GM12878 (cell line): ENCODE results near the gene C16orf92. TPM values are rescaled to one million over a fixed set of nuclear protein-coding genes. Genes with fewer than 3 reads are reported as not detected.

Experiments
- ATAC-seq: fragments of 200-7000 bp; cut with Tn5 transposase; 3 replicates; pipeline ENCODE4 v1.9.1; 2020; ENCODE audit warnings: mild to moderate bottlenecking, moderate library complexity
- BruUV-seq: library from RNA; stranded (reverse); fragments of 400-500 nt; replicated peaks from 2 replicates; lab custom pipeline; 2021; lab: Mats Ljungman, UMichigan
- CTCF ChIA-PET: fragments of 300-600 bp; sonication (Branson Sonifier 250); formaldehyde crosslinking; extraction: SDS; loops from one replicate; lab custom pipeline; 2021; ENCODE audit warnings: inconsistent platforms; lab: Yijun Ruan, JAX
- POLR2A ChIA-PET: fragments of 350-600 bp; formaldehyde crosslinking; extraction: SDS; loops from one replicate; lab custom pipeline; 2021; ENCODE audit warnings: inconsistent platforms; lab: Charles Lee
- RAD21 ChIA-PET: fragments of 300-600 bp; sonication (Branson Sonifier 250); formaldehyde crosslinking; loops from one replicate; lab custom pipeline; 2023; ENCODE audit warnings: antibody characterized with exemption; ENCODE audit not compliant: unreplicated experiment; lab: Charles Lee
- SMC1A ChIA-PET: fragments of 300-600 bp; sonication (Branson Sonifier 250); formaldehyde crosslinking; loops from one replicate; lab custom pipeline; 2023; ENCODE audit not compliant: unreplicated experiment, uncharacterized antibody; lab: Charles Lee
- DNase-seq: peaks from one replicate; pipeline ENCODE4 v3.0.0-alpha.2; 2011; ENCODE audit warnings: low read depth, low spot score
- FAIRE-seq: peaks from 3 replicates; lab custom pipeline; 2011; peaks lifted over from hg19 to GRCh38; lab: Jason Lieb, UNC
- H2AFZ ChIP-seq: 2 replicates; pipeline ENCODE4 v1.6.0; 2011; ENCODE audit warnings: low read depth, low read length, control low read depth; ENCODE audit not compliant: control insufficient read depth
- H3K27ac ChIP-seq: 2 replicates; pipeline ENCODE4 v1.5.1; 2011; ENCODE audit warnings: control low read depth; ENCODE audit not compliant: control insufficient read depth, insufficient read depth
- H3K27me3 ChIP-seq, 2 experiments: replicated peaks in 1 of 2; 2 replicates each; pipeline versions ENCODE4 v1.6.0 to v1.6.1; 2011; ENCODE audit warnings: low read length in 1 of 2; ENCODE audit not compliant: control insufficient read depth in 2 of 2, insufficient read depth in 2 of 2
- H3K36me3 ChIP-seq, 2 experiments: 2 replicates each; pipeline ENCODE4 v1.5.1; 2011; ENCODE audit warnings: low read length in 1 of 2; ENCODE audit not compliant: control insufficient read depth in 2 of 2, insufficient read depth in 2 of 2
- H3K4me1 ChIP-seq: 2 replicates; pipeline ENCODE4 v1.6.1; 2011; ENCODE audit warnings: mild to moderate bottlenecking, low read length, moderate library complexity, mixed read lengths; ENCODE audit not compliant: control insufficient read depth, insufficient read depth
- H3K4me2 ChIP-seq: 2 replicates; pipeline ENCODE4 v1.6.0; 2011; ENCODE audit warnings: control low read depth; ENCODE audit not compliant: control insufficient read depth, insufficient read depth
- H3K4me3 ChIP-seq: fragments of 200-600 bp; sonication (generic); 2 replicates; pipeline ENCODE4 v1.5.1; 2016
- H3K79me2 ChIP-seq: 2 replicates; pipeline ENCODE4 v1.6.0; 2011; ENCODE audit warnings: low read length; ENCODE audit not compliant: control insufficient read depth, insufficient read depth
- H3K9ac ChIP-seq: 2 replicates; pipeline ENCODE4 v1.8.0; 2011; ENCODE audit warnings: low read length, control low read depth, mixed read lengths; ENCODE audit not compliant: control insufficient read depth, insufficient read depth
- H3K9me3 ChIP-seq: replicated peaks from 3 replicates; pipeline ENCODE4 v1.5.1; 2011; ENCODE audit warnings: mild to moderate bottlenecking, low read length; ENCODE audit not compliant: control insufficient read depth, insufficient read depth
- H4K20me1 ChIP-seq: 2 replicates; pipeline ENCODE4 v1.6.0; 2011; ENCODE audit not compliant: control insufficient read depth, insufficient read depth
- MYC ChIP-seq: IDR thresholded peaks from 2 replicates; pipeline ENCODE4 v1.6.1; 2011; ENCODE audit warnings: mild to moderate bottlenecking, low read length, moderate library complexity, inconsistent platforms; ENCODE audit not compliant: insufficient read depth, insufficient replicate concordance, insufficient read length, severe bottlenecking
- NR2C1 ChIP-seq: fragments of 450-650 bp; IDR thresholded peaks from 2 replicates; pipeline ENCODE4 v1.6.1; 2017; ENCODE audit warnings: antibody characterized with exemption, mild to moderate bottlenecking, moderate library complexity
- PML ChIP-seq: IDR thresholded peaks from 2 replicates; pipeline ENCODE4 v1.6.1; 2012; ENCODE audit warnings: low read length, inconsistent platforms
- RAD51 ChIP-seq: fragments of 450-650 bp; IDR thresholded peaks from 2 replicates; pipeline ENCODE4 v1.6.1; 2016; ENCODE audit warnings: moderate library complexity, mild to moderate bottlenecking, inconsistent platforms
- ZBED1 ChIP-seq: IDR thresholded peaks from 2 replicates; pipeline ENCODE4 v1.6.1; 2016; ENCODE audit warnings: borderline replicate concordance
- WGBS: methylation state at CpG from one replicate; pipeline ENCODE4 v1.1.6; 2016; ENCODE audit warnings: low lambda C conversion rate; ENCODE audit not compliant: insufficient replicate concordance, insufficient coverage; ENCODE audit errors: missing lambda C conversion rate; 5-methylcytosine and 5-hydroxymethylcytosine counted together
- in situ Hi-C: fragments of 300-500 bp; cut with MboI; formaldehyde crosslinking; loops from 9 replicates; pipeline ENCODE4 v1.14.3; 2018; ENCODE audit warnings: mixed read lengths
- intact Hi-C: fragments of 100-400 bp; cut with micrococcal nuclease; formaldehyde crosslinking; loops from one replicate; pipeline ENCODE4 v1.14.2; 2022; ENCODE audit not compliant: unreplicated experiment
- polyA plus RNA-seq, 11 experiments: library from polyadenylated mRNA; depleted of rRNA in 4 of 11; unstranded in 6 of 11; stranded (reverse) in 5 of 11; fragments of >200 nt; fragmentation: Nextera tagmentation in 4 of 11; fragmentation: Illumina TruSeq in 1 of 11; extraction: Ambion mirVana in 4 of 11; extraction: Trizol in 1 of 11; gene quantifications; 1 replicate in 1 of 11; 2 replicates in 10 of 11; pipeline versions ENCODE4 v1.2.1 to v1.2.3, GENCODE V29; 2011 to 2016; ENCODE audit warnings: inconsistent platforms in 2 of 11, missing spikeins in 2 of 11, low read depth in 1 of 11
- total RNA-seq, 4 experiments: library from RNA; depleted of rRNA in 3 of 4; stranded (reverse); fragments of >200 nt in 3 of 4; fragmentation: Illumina TruSeq in 1 of 4; extraction: Trizol in 1 of 4; gene quantifications; 2 replicates each; pipeline versions ENCODE4 v1.2.1 to v1.2.3, GENCODE V29; 2013 to 2021
- TF ChIP-seq, protein P1 (sequence below): IDR thresholded peaks from 2 replicates; pipeline ENCODE4 v1.6.1; 2012; ENCODE audit warnings: low read depth, low read length, improper control_type of control experiment
- TF ChIP-seq, protein P2 (sequence below): IDR thresholded peaks from 2 replicates; pipeline ENCODE4 v1.6.1; 2012; ENCODE audit warnings: improper control_type of control experiment, low read depth, low read length; ENCODE audit not compliant: insufficient replicate concordance
- TF ChIP-seq, protein P3 (sequence below): fragments of 450-650 bp; IDR thresholded peaks from 2 replicates; pipeline ENCODE4 v1.6.1; 2017; ENCODE audit warnings: antibody characterized with exemption, mild to moderate bottlenecking, moderate library complexity

C16orf92 gene
- total and polyA plus RNA-seq, 10 of the 15 experiments (the other 5 are each of a cell fraction or from before 2014, with no cell fraction given): not detected

DNA sequence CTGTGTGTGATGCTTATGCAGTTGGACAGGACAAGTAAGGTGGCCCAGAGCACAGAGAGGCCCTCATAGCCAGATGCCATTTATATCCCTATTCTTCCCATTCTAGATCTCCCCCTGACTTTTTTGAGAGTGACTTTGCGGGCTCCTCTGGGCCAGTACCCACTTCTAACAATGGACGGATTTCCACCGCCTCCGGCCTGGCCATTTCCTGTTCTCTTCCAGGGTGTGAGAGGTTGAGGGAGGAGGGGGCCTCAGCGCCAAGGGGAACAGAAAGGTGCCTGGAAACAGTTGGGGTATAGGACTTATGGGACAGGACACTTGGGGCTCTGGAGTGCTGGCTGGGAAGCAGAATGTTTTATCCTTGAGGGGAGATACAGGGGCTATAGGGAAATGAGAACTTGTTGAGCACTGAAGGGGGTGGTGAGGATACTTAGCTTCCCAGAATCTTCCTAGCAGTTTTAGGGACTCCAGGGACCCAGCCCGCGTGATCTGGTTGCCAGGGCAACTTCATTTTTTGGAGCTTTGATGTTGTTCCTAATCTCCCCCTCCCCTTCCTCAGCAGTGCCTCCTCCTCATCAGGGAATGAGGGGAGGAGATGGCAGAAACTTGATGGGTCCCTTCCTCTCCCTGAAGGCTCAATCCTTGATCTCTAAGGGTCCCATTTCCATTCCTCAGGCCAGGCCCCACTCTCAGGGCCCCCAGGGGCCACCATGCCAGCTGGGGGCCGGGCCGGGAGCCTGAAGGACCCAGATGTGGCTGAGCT, 45.8 kb upstream of the C16orf92 start:
- DNase-seq: no peak
- Histone ChIP-seq H3K4me1 (peaks cover 9% of the 10 kb centered on the region), H3K79me2 (peaks cover 37% of the 10 kb centered on the region), H3K27me3 (no peaks in the 10 kb centered on the region), H4K20me1 (no peaks in the 10 kb centered on the region), H3K4me2 (peak overlapping the region; percentile 91), H3K27ac (no peak overlapping the region), H2AFZ (no peak overlapping the region), H3K4me3 (0 out of 2 replicates have a peak overlapping the region, but pooled peaks have one; percentile 99), H3K36me3 (peaks cover 15 to 18% of the 10 kb centered on the region in 2 experiments), H3K9ac (no peak overlapping the region), H3K9me3 (no peaks in the 10 kb centered on the region; the same call in 2 of the 3 replicates)
- ChIA-PET SMC1A (interaction anchor here (0.8 to 3.2 kb wide), 2 partner anchors 15 to 42 kb away, joined by 3 to 11 read pairs; partner anchors contain the start of gene TMEM219), RAD21 (interaction anchor here (1.2 kb wide), 1 partner anchor 288 kb away, joined by 3 read pairs; no protein-coding TSS in a partner anchor), POLR2A (interaction anchor here (0.6 to 6.0 kb wide), 3 partner anchors 12 to 19 kb away, joined by 3 to 53 read pairs (median 16); partner anchors contain the start of genes HIRIP3, INO80E and TMEM219), CTCF (interaction anchor here (1.1 to 2.5 kb wide), 5 partner anchors 12 to 286 kb away, joined by 3 to 10 read pairs (median 4); partner anchors contain the start of gene INO80E)
- in situ Hi-C loops: no loop called here
- no peak for ATAC-seq
- WGBS: 96% methylated on average over 9 of the region's 9 CpGs
- intact Hi-C loops: no loop called here
- no peak for FAIRE-seq
- TF ChIP-seq PML (no peak), RAD51 (no peak), MYC (no peak), ZBED1 (no peak), NR2C1 (no peak)
- TF ChIP-seq, protein P1, sequence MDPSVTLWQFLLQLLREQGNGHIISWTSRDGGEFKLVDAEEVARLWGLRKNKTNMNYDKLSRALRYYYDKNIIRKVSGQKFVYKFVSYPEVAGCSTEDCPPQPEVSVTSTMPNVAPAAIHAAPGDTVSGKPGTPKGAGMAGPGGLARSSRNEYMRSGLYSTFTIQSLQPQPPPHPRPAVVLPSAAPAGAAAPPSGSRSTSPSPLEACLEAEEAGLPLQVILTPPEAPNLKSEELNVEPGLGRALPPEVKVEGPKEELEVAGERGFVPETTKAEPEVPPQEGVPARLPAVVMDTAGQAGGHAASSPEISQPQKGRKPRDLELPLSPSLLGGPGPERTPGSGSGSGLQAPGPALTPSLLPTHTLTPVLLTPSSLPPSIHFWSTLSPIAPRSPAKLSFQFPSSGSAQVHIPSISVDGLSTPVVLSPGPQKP: no peak
- TF ChIP-seq, protein P2, sequence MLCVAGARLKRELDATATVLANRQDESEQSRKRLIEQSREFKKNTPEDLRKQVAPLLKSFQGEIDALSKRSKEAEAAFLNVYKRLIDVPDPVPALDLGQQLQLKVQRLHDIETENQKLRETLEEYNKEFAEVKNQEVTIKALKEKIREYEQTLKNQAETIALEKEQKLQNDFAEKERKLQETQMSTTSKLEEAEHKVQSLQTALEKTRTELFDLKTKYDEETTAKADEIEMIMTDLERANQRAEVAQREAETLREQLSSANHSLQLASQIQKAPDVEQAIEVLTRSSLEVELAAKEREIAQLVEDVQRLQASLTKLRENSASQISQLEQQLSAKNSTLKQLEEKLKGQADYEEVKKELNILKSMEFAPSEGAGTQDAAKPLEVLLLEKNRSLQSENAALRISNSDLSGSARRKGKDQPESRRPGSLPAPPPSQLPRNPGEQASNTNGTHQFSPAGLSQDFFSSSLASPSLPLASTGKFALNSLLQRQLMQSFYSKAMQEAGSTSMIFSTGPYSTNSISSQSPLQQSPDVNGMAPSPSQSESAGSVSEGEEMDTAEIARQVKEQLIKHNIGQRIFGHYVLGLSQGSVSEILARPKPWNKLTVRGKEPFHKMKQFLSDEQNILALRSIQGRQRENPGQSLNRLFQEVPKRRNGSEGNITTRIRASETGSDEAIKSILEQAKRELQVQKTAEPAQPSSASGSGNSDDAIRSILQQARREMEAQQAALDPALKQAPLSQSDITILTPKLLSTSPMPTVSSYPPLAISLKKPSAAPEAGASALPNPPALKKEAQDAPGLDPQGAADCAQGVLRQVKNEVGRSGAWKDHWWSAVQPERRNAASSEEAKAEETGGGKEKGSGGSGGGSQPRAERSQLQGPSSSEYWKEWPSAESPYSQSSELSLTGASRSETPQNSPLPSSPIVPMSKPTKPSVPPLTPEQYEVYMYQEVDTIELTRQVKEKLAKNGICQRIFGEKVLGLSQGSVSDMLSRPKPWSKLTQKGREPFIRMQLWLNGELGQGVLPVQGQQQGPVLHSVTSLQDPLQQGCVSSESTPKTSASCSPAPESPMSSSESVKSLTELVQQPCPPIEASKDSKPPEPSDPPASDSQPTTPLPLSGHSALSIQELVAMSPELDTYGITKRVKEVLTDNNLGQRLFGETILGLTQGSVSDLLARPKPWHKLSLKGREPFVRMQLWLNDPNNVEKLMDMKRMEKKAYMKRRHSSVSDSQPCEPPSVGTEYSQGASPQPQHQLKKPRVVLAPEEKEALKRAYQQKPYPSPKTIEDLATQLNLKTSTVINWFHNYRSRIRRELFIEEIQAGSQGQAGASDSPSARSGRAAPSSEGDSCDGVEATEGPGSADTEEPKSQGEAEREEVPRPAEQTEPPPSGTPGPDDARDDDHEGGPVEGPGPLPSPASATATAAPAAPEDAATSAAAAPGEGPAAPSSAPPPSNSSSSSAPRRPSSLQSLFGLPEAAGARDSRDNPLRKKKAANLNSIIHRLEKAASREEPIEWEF: no peak
- TF ChIP-seq, protein P3, sequence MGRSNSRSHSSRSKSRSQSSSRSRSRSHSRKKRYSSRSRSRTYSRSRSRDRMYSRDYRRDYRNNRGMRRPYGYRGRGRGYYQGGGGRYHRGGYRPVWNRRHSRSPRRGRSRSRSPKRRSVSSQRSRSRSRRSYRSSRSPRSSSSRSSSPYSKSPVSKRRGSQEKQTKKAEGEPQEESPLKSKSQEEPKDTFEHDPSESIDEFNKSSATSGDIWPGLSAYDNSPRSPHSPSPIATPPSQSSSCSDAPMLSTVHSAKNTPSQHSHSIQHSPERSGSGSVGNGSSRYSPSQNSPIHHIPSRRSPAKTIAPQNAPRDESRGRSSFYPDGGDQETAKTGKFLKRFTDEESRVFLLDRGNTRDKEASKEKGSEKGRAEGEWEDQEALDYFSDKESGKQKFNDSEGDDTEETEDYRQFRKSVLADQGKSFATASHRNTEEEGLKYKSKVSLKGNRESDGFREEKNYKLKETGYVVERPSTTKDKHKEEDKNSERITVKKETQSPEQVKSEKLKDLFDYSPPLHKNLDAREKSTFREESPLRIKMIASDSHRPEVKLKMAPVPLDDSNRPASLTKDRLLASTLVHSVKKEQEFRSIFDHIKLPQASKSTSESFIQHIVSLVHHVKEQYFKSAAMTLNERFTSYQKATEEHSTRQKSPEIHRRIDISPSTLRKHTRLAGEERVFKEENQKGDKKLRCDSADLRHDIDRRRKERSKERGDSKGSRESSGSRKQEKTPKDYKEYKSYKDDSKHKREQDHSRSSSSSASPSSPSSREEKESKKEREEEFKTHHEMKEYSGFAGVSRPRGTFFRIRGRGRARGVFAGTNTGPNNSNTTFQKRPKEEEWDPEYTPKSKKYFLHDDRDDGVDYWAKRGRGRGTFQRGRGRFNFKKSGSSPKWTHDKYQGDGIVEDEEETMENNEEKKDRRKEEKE: no peak
- no TSS peak for BruUV-seq
